HG02759 (cell line): ENCODE measurements around the gene LEFTY1.
"Not testable (repeated sequence)": the region's sequence is repeated elsewhere in the genome, so short reads cannot be mapped to it uniquely, and the experiment has no call there.

Source experiments
- ATAC-seq: cut with Tn5 transposase; IDR thresholded peaks from one replicate; pipeline ENCODE4 v1.9.1; 2021; ENCODE audit warnings: mild to moderate bottlenecking, moderate library complexity; ENCODE audit not compliant: unreplicated experiment

The LEFTY1 gene, protein sequence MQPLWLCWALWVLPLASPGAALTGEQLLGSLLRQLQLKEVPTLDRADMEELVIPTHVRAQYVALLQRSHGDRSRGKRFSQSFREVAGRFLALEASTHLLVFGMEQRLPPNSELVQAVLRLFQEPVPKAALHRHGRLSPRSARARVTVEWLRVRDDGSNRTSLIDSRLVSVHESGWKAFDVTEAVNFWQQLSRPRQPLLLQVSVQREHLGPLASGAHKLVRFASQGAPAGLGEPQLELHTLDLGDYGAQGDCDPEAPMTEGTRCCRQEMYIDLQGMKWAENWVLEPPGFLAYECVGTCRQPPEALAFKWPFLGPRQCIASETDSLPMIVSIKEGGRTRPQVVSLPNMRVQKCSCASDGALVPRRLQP

GRCh38 chr1:225888898-225889601, at the start of gene LEFTY1:
LEFTY1 (minus strand) TSS chr1:225889146; CDS start chr1:225889066, 80 bp downstream.
- no peak for ATAC-seq

DNA sequence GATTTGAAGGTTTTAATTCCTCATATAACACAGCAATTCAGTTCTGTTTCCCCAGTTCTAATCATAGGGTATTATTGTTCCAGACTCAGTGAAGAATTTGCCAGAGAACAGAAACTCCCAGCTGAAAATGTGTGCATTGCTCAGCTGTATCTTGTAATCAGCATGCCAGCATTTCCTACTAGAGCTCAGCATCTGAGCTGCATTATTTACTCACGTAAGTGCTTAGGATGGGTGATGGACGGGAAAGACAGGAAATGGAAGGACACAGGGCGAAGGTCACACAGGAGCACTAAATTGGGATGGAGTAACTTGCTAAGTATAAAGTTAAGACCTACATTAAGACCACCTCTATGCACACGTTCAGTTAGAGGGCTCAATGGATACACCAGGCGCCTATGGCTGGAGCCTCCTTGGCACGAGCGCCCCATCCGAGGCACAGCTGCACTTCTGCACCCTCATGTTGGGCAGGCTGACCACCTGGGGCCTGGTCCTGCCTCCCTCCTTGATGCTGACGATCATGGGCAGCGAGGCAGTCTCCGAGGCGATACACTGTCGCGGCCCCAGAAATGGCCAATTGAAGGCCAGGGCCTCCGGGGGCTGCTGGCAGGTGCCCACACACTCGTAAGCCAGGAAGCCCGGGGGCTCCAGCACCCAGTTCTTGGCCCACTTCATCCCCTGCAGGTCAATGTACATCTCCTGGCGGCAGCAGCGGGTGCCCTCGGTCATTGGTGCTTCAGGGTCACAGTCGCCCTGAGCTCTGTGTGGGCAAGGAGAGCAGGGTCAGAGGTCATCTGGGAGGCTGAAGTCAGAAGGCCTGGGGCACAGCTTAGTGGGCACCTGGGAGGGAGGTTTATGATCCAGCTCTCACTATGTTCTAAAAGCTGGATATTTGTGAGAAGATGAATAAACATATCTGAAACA, 48.4 kb upstream of the LEFTY1 start:
- no peak for ATAC-seq

DNA sequence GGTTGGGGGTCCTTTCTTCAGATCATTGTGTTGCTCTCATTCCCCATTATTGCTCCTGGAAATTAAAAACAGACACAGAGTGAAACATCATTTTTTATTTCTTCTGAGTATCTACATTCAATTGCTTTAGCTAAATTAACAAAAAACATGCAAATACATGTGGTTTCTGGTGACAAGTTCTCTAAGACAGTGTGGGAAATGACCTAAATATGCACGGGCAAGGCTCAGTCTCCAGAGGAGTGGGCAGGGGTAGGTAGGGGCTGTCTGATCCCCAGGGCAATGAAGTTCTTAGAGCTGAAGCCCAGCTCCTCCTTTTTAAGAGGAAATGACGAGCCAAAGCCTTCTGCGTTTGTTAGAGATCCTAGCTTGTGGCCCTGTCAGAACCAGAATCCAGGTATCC, 47.6 kb upstream of the LEFTY1 start:
- no peak for ATAC-seq

GRCh38 chr1:225936086-225936485, 47.1 kb upstream of the LEFTY1 start:
- ATAC-seq, result not testable (repeated sequence)

- no peak for ATAC-seq
These were observed 45.8 kb upstream of the LEFTY1 start for GRCh38 chr1:225934711-225935110.

GRCh38 chr1:225933072-225933471, 44.1 kb upstream of the LEFTY1 start:
- no peak for ATAC-seq

GRCh38 chr1:225931270-225932136, 42.6 kb upstream of the LEFTY1 start:
- ATAC-seq, result no peak

- ATAC-seq, result no peak
These were observed 41.6 kb upstream of the LEFTY1 start for GRCh38 chr1:225930566-225930965.

DNA sequence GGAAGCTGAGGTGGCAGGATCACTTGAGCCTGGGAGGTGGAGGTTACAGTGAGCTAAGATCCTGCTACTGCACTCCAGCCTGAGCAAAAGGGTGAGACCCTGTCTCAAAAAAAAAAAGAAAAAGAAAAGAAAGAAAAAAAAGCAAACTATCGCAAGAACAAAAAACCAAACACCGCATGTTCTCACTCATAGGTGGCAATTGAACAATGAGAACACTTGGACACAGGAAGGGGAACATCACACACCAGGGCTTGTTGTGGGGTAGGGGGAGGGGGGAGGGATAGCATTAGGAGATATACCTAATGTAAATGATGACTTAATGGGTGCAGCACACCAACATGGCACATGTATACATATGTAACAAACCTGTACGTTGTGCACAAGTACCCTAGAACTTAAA, 40.5 kb upstream of the LEFTY1 start:
- ATAC-seq, result not testable (repeated sequence)

- no peak for ATAC-seq
These were observed 39.5 kb upstream of the LEFTY1 start for GRCh38 chr1:225928186-225929175.

GRCh38 chr1:225926551-225927113, 37.7 kb upstream of the LEFTY1 start:
- no peak for ATAC-seq

DNA sequence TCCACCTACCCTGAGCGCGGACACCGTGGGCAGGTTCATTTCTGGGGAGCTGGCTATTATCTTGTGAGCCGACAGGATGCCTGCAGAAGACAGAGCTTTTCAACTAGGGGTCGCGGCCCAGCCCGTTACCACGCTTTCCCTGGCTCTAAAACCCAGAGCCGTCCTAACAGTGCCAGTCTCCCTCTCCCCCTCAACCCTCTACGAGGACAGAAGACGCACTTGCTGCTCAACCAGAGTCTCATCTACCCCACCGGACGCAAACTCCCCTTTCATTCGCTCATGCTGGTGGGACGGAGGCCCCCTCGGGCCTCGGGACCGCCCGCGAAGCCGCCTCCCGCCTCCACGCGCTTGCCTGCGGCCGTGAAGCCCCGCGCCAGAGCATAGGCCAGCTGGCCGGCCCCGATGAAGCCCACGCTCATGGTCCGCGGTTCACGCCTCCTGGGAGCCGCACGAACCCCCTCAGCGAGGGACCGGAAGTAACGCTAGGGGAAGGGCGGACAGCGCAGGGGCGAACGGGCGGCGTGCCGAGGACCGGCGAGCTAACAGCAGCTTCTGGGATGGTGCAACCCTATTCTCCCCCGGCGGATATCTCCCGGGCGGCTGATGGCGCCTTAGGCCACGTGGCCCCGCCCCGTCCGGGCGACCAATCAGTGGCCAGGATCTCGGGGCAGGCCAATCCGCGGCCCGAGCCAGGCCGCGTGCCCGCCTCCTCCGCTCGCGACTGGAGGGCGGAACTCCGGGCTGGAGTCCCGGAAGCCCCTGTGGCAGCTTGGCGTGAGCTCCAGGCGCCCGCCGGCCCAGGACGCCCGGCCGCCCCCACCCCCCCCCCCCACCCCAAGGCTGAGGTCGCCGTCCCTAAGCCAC, 35.0 kb upstream of the LEFTY1 start, which contains the start of gene PYCR2:
PYCR2 (minus strand) TSS at position 559 of the 864 bp plus-strand sequence; CDS start at position 419, 140 bp downstream.
- peak; percentile 99 for ATAC-seq

- no peak for ATAC-seq
These were observed 34.4 kb upstream of the LEFTY1 start for GRCh38 chr1:225923381-225923691.

GRCh38 chr1:225921734-225922709, 33.1 kb upstream of the LEFTY1 start:
- ATAC-seq, result no peak

DNA sequence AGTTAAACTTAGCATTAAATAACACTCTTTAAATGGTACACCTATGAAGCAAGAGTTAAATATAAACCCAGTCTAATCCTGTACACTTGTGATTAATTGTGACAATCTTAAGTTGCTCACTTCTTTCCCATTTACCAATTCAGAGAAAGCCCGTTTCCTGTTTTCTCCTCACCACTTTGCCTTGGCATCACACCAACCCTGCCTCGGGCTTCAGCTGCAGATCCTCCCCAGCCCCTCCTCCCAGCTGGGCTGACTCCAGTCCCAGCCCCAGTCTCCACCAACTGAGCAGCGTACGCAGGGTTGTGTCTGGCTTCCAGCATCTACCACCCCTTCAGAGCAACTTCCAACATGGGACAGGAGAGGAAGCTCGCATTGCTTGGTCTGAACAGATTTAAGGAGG, 31.0 kb upstream of the LEFTY1 start:
- ATAC-seq, result no peak

DNA sequence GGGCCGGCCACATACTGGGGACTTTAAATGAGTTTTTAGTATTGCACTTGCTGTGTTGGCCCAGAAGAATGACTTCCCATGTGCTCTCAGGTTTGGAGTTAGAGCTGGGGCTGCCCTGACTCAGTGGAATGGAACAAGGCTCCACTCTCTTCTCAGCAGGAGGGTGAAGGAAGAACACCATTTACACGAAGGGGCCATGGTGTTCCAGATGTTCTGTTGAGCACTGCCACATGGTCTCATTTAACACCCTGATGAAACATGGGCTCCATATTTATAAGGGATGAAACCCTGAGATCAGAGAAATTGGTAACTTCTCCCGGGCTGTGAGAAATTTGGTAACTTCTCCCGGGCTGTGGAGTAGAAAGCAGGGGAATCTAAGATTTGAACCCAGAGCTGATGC, 29.3 kb upstream of the LEFTY1 start:
- no peak for ATAC-seq

- no peak for ATAC-seq
These were observed 28.6 kb upstream of the LEFTY1 start for GRCh38 chr1:225917536-225917935.
